Measurements from ENCODE around the gene BEND3.
"Not testable (repeated sequence)": the region's sequence is repeated elsewhere in the genome, so short reads cannot be mapped to it uniquely, and the experiment has no call there.

The BEND3 gene

GRCh38 chr6:107144666-107145065 is 29.4 kb upstream of the BEND3 start:
- TF ChIP-seq, protein P1, sequence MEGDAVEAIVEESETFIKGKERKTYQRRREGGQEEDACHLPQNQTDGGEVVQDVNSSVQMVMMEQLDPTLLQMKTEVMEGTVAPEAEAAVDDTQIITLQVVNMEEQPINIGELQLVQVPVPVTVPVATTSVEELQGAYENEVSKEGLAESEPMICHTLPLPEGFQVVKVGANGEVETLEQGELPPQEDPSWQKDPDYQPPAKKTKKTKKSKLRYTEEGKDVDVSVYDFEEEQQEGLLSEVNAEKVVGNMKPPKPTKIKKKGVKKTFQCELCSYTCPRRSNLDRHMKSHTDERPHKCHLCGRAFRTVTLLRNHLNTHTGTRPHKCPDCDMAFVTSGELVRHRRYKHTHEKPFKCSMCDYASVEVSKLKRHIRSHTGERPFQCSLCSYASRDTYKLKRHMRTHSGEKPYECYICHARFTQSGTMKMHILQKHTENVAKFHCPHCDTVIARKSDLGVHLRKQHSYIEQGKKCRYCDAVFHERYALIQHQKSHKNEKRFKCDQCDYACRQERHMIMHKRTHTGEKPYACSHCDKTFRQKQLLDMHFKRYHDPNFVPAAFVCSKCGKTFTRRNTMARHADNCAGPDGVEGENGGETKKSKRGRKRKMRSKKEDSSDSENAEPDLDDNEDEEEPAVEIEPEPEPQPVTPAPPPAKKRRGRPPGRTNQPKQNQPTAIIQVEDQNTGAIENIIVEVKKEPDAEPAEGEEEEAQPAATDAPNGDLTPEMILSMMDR (IDR thresholded peaks at IDR 0.05; ENCODE audit: low read depth, low read length, missing control alignments), result no peak
- no peak overlapping the region for H3K4me3 ChIP-seq (replicated peaks; ENCODE audit: low read depth, low read length)
- no peak for DNase-seq (ENCODE audit: extremely low read depth, low read depth)

GRCh38 chr6:107144014-107144413 is 28.7 kb upstream of the BEND3 start:
- TF ChIP-seq, protein P1 (IDR thresholded peaks at IDR 0.05; ENCODE audit: low read depth, low read length, missing control alignments), result no peak
- DNase-seq (ENCODE audit: extremely low read depth, low read depth), result no peak

DNA sequence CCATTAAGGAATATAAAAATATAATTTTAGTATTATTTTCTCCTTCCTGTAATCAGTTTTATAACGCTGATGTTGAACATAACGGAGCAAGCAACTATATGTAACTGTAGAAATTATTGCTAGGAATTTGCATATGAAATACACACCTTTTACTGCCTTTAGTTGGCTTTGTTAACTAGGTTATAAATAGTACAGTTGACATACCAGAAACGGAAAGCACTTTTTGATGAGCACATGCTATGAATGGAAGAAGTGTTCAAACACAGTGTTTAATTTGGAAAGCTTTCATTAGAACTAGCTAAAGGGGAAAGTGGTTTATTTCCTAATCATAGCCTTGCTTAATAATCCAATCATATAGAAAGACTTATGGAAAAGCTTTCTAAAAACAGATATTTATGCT is 25.3 kb upstream of the BEND3 start:
- DNase-seq (ENCODE audit: extremely low read depth, low read depth), result no peak
- TF ChIP-seq, protein P1 (IDR thresholded peaks at IDR 0.05; ENCODE audit: low read depth, low read length, missing control alignments), result no peak
- no peak overlapping the region for H3K4me3 ChIP-seq (replicated peaks; ENCODE audit: low read depth, low read length)

More at GRCh38 chr6:107144014-107144413, 28.7 kb upstream of the BEND3 start:
- H3K4me3 ChIP-seq (replicated peaks; ENCODE audit: low read depth, low read length), result no peak overlapping the region

DNA sequence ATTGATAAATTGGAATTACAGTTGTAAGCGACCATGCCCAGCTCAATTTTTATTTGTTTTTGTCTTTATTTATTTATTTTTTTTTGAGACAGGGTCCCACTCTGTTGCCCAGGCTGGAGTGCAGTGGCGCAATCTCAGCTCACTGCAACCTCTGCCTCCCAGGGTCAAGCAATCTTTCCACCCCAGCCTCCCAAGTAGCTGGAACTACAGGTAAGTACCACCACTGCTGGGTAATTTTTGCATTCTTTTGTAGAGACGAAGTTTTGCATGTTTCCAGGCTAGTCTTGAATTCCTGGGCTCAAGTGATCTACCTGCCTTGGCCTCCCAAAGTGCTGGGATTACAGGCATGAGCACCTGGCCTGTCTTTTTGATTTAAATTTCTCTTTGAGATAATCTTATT is 21.0 kb upstream of the BEND3 start:
- not testable (repeated sequence) for H3K4me3 ChIP-seq (replicated peaks; ENCODE audit: low read depth, low read length); DNase-seq (ENCODE audit: extremely low read depth, low read depth)

DNA sequence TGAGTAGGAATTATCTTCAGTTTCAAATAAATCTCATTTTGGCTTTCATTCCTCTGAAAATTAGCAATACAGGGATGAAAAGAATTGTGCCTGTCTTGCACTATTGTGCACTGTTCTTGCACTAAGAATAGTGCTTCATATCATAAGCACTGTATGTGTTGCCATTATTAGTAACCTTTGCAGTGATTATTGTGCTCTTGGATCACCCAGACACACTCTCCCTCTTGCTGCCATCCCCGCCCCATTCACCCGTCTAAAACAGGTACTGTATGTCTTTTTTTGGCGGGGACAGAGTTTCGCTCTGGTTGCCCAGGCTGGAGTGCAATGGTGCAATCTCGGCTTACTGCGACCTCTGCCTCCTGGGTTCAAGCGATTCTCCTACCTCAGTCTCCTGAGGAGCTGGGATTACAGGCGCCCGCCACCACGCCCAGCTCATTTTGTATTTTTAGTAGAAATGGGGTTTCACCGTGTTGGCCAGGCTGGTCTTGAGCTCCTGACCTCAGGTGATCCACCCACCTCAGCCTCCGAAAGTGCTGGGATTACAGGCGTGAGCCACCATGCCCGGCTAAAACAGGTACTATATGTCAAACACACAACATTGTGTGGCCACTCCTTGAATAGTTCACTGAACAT is 19.8 kb upstream of the BEND3 start:
- not testable (repeated sequence) for H3K4me3 ChIP-seq (replicated peaks; ENCODE audit: low read depth, low read length); DNase-seq (ENCODE audit: extremely low read depth, low read depth)

- no peak for DNase-seq (ENCODE audit: extremely low read depth, low read depth)
- TF ChIP-seq, protein P1 (IDR thresholded peaks at IDR 0.05; ENCODE audit: low read depth, low read length, missing control alignments), result peak; percentile 36
Observed at GRCh38 chr6:107132330-107132954, 17.1 kb upstream of the BEND3 start.

GRCh38 chr6:107129370-107129925 is 14.1 kb upstream of the BEND3 start:
- no peak overlapping the region for H3K4me3 ChIP-seq (replicated peaks; ENCODE audit: low read depth, low read length)
- TF ChIP-seq, protein P1 (IDR thresholded peaks at IDR 0.05; ENCODE audit: low read depth, low read length, missing control alignments), result no peak
- no peak for DNase-seq (ENCODE audit: extremely low read depth, low read depth)

More at GRCh38 chr6:107132330-107132954, 17.1 kb upstream of the BEND3 start:
- no peak overlapping the region for H3K4me3 ChIP-seq (replicated peaks; ENCODE audit: low read depth, low read length)
